Trophoblast cell (in vitro differentiated cells and primary cell): ENCODE measurements around the gene GOLIM4.

Source experiments
- DNase-seq, 2 donors: peaks; one replicate each; pipeline ENCODE4 v3.0.0-alpha.2; 2016
- H2AFZ ChIP-seq: 2 replicates; pipeline ENCODE4 v1.6.1; 2013; ENCODE audit warnings: low read length, moderate library complexity, mild to moderate bottlenecking; ENCODE audit not compliant: insufficient read depth, poor library complexity
- H2AK5ac ChIP-seq: 2 replicates; pipeline ENCODE4 v1.6.1; 2013; ENCODE audit warnings: mild to moderate bottlenecking, low read length
- H2BK120ac ChIP-seq: 2 replicates; pipeline ENCODE4 v1.6.1; 2013; ENCODE audit warnings: low read length, mild to moderate bottlenecking, moderate library complexity; ENCODE audit not compliant: insufficient read depth, poor library complexity
- H2BK12ac ChIP-seq: 2 replicates; pipeline ENCODE4 v1.6.1; 2013; ENCODE audit warnings: mild to moderate bottlenecking, low read length, moderate library complexity
- H2BK5ac ChIP-seq: 2 replicates; pipeline ENCODE4 v1.6.1; 2013; ENCODE audit warnings: low read length, low read depth, moderate library complexity, mild to moderate bottlenecking; ENCODE audit not compliant: poor library complexity
- H3K14ac ChIP-seq: 2 replicates; pipeline ENCODE4 v1.6.1; 2013; ENCODE audit warnings: mild to moderate bottlenecking, low read length
- H3K18ac ChIP-seq: 2 replicates; pipeline ENCODE4 v1.6.1; 2013; ENCODE audit warnings: mild to moderate bottlenecking, low read length
- H3K23ac ChIP-seq: 2 replicates; pipeline ENCODE4 v1.6.1; 2013; ENCODE audit warnings: low read length
- H3K27ac ChIP-seq: 2 replicates; pipeline ENCODE4 v1.5.1; 2013; ENCODE audit warnings: low read depth, mild to moderate bottlenecking, inconsistent platforms, low read length, moderate library complexity
- H3K27me3 ChIP-seq: 2 replicates; pipeline ENCODE4 v1.6.1; 2013; ENCODE audit warnings: inconsistent platforms, mild to moderate bottlenecking, low read length, moderate library complexity; ENCODE audit not compliant: insufficient read depth
- H3K36me3 ChIP-seq, 2 experiments: 1 replicate in 1 of 2; 2 replicates in 1 of 2; pipeline ENCODE4 v1.6.1; 2013; ENCODE audit warnings: low read length in 2 of 2, mild to moderate bottlenecking in 2 of 2, moderate library complexity in 1 of 2; ENCODE audit not compliant: insufficient read depth in 2 of 2, control insufficient read depth in 1 of 2
- H3K4ac ChIP-seq: 2 replicates; pipeline ENCODE4 v1.6.1; 2013; ENCODE audit warnings: low read depth, mild to moderate bottlenecking, low read length, moderate library complexity
- H3K4me1 ChIP-seq, 2 experiments: 1 replicate in 1 of 2; 2 replicates in 1 of 2; pipeline ENCODE4 v1.6.1; 2013; ENCODE audit warnings: low read length in 2 of 2, mild to moderate bottlenecking in 2 of 2, moderate library complexity in 1 of 2; ENCODE audit not compliant: insufficient read depth in 2 of 2, control insufficient read depth in 1 of 2
- H3K4me2 ChIP-seq: 2 replicates; pipeline ENCODE4 v1.6.1; 2013; ENCODE audit warnings: inconsistent platforms, mild to moderate bottlenecking, low read length, moderate library complexity
- H3K4me3 ChIP-seq: 2 replicates; pipeline ENCODE4 v1.5.1; 2013; ENCODE audit warnings: mild to moderate bottlenecking, low read depth, low read length, inconsistent platforms
- H3K79me1 ChIP-seq: one replicate; pipeline ENCODE4 v1.6.1; 2013; ENCODE audit warnings: low read length
- H3K79me2 ChIP-seq: 2 replicates; pipeline ENCODE4 v1.6.1; 2013; ENCODE audit warnings: low read length, mild to moderate bottlenecking; ENCODE audit not compliant: control insufficient read depth, insufficient read depth, poor library complexity
- H3K9ac ChIP-seq: 2 replicates; pipeline ENCODE4 v1.6.1; 2013; ENCODE audit warnings: mild to moderate bottlenecking, low read length
- H3K9me3 ChIP-seq: 2 replicates; pipeline ENCODE4 v1.6.1; 2013; ENCODE audit warnings: low read depth, mild to moderate bottlenecking, control low read depth, inconsistent platforms, low read length; ENCODE audit not compliant: insufficient read depth
- H4K12ac ChIP-seq: 2 replicates; pipeline ENCODE4 v1.6.1; 2013; ENCODE audit warnings: low read depth, mild to moderate bottlenecking, low read length, moderate library complexity
- H4K8ac ChIP-seq: 2 replicates; pipeline ENCODE4 v1.6.1; 2013; ENCODE audit warnings: low read depth, mild to moderate bottlenecking, low read length, moderate library complexity
- H4K91ac ChIP-seq: one replicate; pipeline ENCODE4 v1.6.1; 2013; ENCODE audit warnings: low read depth, mild to moderate bottlenecking, low read length, moderate library complexity
- WGBS: extraction: QIAGEN DNeasy Blood & Tissue Kit; methylation state at CpG from one replicate; pipeline ENCODE4 v1.1.7; 2013; ENCODE audit warnings: missing lambda C conversion rate; ENCODE audit not compliant: insufficient read length, insufficient coverage; ENCODE audit errors: extremely low coverage; 5-methylcytosine and 5-hydroxymethylcytosine counted together

Gene GOLIM4

GRCh38 chr3:168036619-168037018, 59.1 kb downstream of the GOLIM4 start:
- H3K4me3 ChIP-seq = no peak overlapping the region
- H2BK120ac ChIP-seq = no peak overlapping the region
- no peak for DNase-seq
- no peaks in the 10 kb centered on the region for H3K79me2 ChIP-seq
- no peak overlapping the region for H3K4ac ChIP-seq
- no peak overlapping the region for H4K91ac ChIP-seq
- H3K4me2 ChIP-seq = no peak overlapping the region
- H3K18ac ChIP-seq = no peak overlapping the region
- no peaks in the 10 kb centered on the region for H3K27me3 ChIP-seq
- no peak overlapping the region for H2BK5ac ChIP-seq
- H3K4me1 ChIP-seq = no peaks in the 10 kb centered on the region
- no peak overlapping the region for H2BK12ac ChIP-seq
- H4K12ac ChIP-seq = no peak overlapping the region
- H2AFZ ChIP-seq = no peak overlapping the region
- H3K14ac ChIP-seq = no peak overlapping the region
- H3K36me3 ChIP-seq = peaks cover 6 to 7% of the 10 kb centered on the region in 2 experiments
- no peak overlapping the region for H3K27ac ChIP-seq
- H3K79me1 ChIP-seq = no peaks in the 10 kb centered on the region
- H3K9me3 ChIP-seq = no peaks in the 10 kb centered on the region
- no peak overlapping the region for H3K23ac ChIP-seq
- H3K9ac ChIP-seq = no peak overlapping the region
- no peak overlapping the region for H2AK5ac ChIP-seq
- no CpG with 5 or more reads among the region's 4 CpGs for WGBS
- H4K8ac ChIP-seq = no peak overlapping the region

GRCh38 chr3:168034152-168034928, 61.4 kb downstream of the GOLIM4 start:
- Histone ChIP-seq H3K79me1 (no peaks in the 10 kb centered on the region), H2AFZ (no peak overlapping the region), H3K14ac (no peak overlapping the region), H2BK5ac (no peak overlapping the region), H3K4me2 (no peak overlapping the region), H4K12ac (no peak overlapping the region), H3K9me3 (no peaks in the 10 kb centered on the region), H3K4me3 (no peak overlapping the region), H2BK12ac (no peak overlapping the region), H2BK120ac (no peak overlapping the region), H4K8ac (no peak overlapping the region), H3K4me1 (no peaks in the 10 kb centered on the region), H3K18ac (no peak overlapping the region), H3K27me3 (no peaks in the 10 kb centered on the region), H3K9ac (no peak overlapping the region), H4K91ac (no peak overlapping the region), H3K79me2 (no peaks in the 10 kb centered on the region), H2AK5ac (no peak overlapping the region), H3K27ac (no peak overlapping the region), H3K36me3 (peaks cover 10 to 11% of the 10 kb centered on the region in 2 experiments), H3K4ac (no peak overlapping the region), H3K23ac (no peak overlapping the region)
- no peak for DNase-seq
- no CpG with 5 or more reads among the region's 5 CpGs for WGBS

- DNase-seq = no peak
- Histone ChIP-seq H4K12ac (no peak overlapping the region), H3K23ac (no peak overlapping the region), H3K4me2 (no peak overlapping the region), H3K18ac (no peak overlapping the region), H3K4ac (no peak overlapping the region), H2BK12ac (no peak overlapping the region), H2AFZ (no peak overlapping the region), H3K4me3 (no peak overlapping the region), H3K27ac (no peak overlapping the region), H3K79me2 (no peaks in the 10 kb centered on the region), H2AK5ac (no peak overlapping the region), H2BK120ac (no peak overlapping the region), H3K36me3 (peaks cover 8 to 15% of the 10 kb centered on the region in 2 experiments), H3K9me3 (no peaks in the 10 kb centered on the region), H2BK5ac (no peak overlapping the region), H3K79me1 (no peaks in the 10 kb centered on the region), H4K8ac (no peak overlapping the region), H3K9ac (no peak overlapping the region), H3K4me1 (no peaks in the 10 kb centered on the region), H3K27me3 (no peaks in the 10 kb centered on the region), H4K91ac (no peak overlapping the region), H3K14ac (no peak overlapping the region)
- WGBS = no CpG with 5 or more reads among the region's 4 CpGs
Measured at GRCh38 chr3:168030577-168030976, 65.1 kb downstream of the GOLIM4 start.

- no peak overlapping the region for H3K9ac ChIP-seq
- no peaks in the 10 kb centered on the region for H3K4me1 ChIP-seq
- no peak overlapping the region for H4K8ac ChIP-seq
- H4K91ac ChIP-seq = no peak overlapping the region
- H2AK5ac ChIP-seq = no peak overlapping the region
- no peaks in the 10 kb centered on the region for H3K27me3 ChIP-seq
- no CpG with 5 or more reads among the region's 7 CpGs for WGBS
- no peak overlapping the region for H2BK12ac ChIP-seq
- no peak overlapping the region for H2BK120ac ChIP-seq
- no peak overlapping the region for H3K27ac ChIP-seq
- H2BK5ac ChIP-seq = no peak overlapping the region
- no peak overlapping the region for H3K4ac ChIP-seq
- H3K23ac ChIP-seq = peak overlapping the region; percentile 13
- no peak overlapping the region for H2AFZ ChIP-seq
- H3K18ac ChIP-seq = no peak overlapping the region
- no peak overlapping the region for H3K14ac ChIP-seq
- no peak overlapping the region for H3K4me3 ChIP-seq
- H3K4me2 ChIP-seq = no peak overlapping the region
- DNase-seq = no peak
- H3K79me2 ChIP-seq = no peaks in the 10 kb centered on the region
- no peak overlapping the region for H4K12ac ChIP-seq
- H3K9me3 ChIP-seq = no peaks in the 10 kb centered on the region
- peaks cover 8 to 15% of the 10 kb centered on the region in 2 experiments for H3K36me3 ChIP-seq
- no peaks in the 10 kb centered on the region for H3K79me1 ChIP-seq
Measured at GRCh38 chr3:168029705-168030104, 66.0 kb downstream of the GOLIM4 start.
